Measurements from ENCODE around the gene TM2D3. TPM values are rescaled to one million over a fixed set of nuclear protein-coding genes. Genes with fewer than 3 reads are reported as not detected.
A peak's percentile ranks its signal among the peaks of the same experiment; 100 is the strongest.

The TM2D3 gene
- total and polyA plus RNA-seq, 10 of the 15 experiments (the other 5 are each of a cell fraction or from before 2014, with no cell fraction given), result 28.3 to 84.5 (median 45.0) TPM

GRCh38 chr15:101642361-101642760 lies 9.8 kb downstream of the TM2D3 start:
- H3K4me2 ChIP-seq (ENCODE audit: control insufficient read depth, insufficient read depth), result no peak overlapping the region
- in situ Hi-C loops (cut with MboI), result loop anchor here (5.0 kb wide), 1 partner anchor 350 kb away; no protein-coding TSS in a partner anchor
- no peaks in the 10 kb centered on the region for H3K27me3 ChIP-seq (replicated peaks in 1 of 2; ENCODE audit: control insufficient read depth in 2 of 2, insufficient read depth in 2 of 2, low read length in 1 of 2)
- DNase-seq (ENCODE audit: low read depth, low spot score) (no peak), FAIRE-seq (no peak), ATAC-seq (peak; percentile 32)
- no peaks in the 10 kb centered on the region for H4K20me1 ChIP-seq (ENCODE audit: control insufficient read depth, insufficient read depth)
- TF ChIP-seq IRF5 (IDR thresholded peaks at IDR 0.05; ENCODE audit: borderline replicate concordance) (no peak), POLR2AphosphoS5 (IDR thresholded peaks at IDR 0.05; ENCODE audit: low read length) (no peak), PBX3 (IDR thresholded peaks at IDR 0.05; ENCODE audit: insufficient replicate concordance, low read depth, low read length) (no peak), GATAD2B (conservative IDR thresholded peaks at IDR 0.05; ENCODE audit: low read depth) (no peak), E2F8 (IDR thresholded peaks at IDR 0.05; ENCODE audit: low read depth, partially characterized antibody) (no peak), ZBTB33 (IDR thresholded peaks at IDR 0.05) (no peak), ELK1 (IDR thresholded peaks at IDR 0.05; ENCODE audit: low read depth, low read length) (no peak)
- no peak overlapping the region for H2AFZ ChIP-seq (ENCODE audit: control insufficient read depth, low read depth, low read length)
- H3K4me1 ChIP-seq (ENCODE audit: control insufficient read depth, insufficient read depth, low read length), result peaks cover 5% of the 10 kb centered on the region; the same call in 1 of the 2 replicates
- intact Hi-C loops (cut with micrococcal nuclease; ENCODE audit: unreplicated experiment), result no loop called here
- no peaks in the 10 kb centered on the region for H3K9me3 ChIP-seq (replicated peaks; ENCODE audit: control insufficient read depth, insufficient read depth, low read length)
- 65% methylated on average over 11 of the region's 11 CpGs for WGBS (ENCODE audit: insufficient coverage, insufficient replicate concordance, low lambda C conversion rate, missing lambda C conversion rate)
- BruUV-seq (replicated peaks), result no TSS peak
- ChIA-PET POLR2A (interaction anchor here (0.6 to 1.1 kb wide), 2 partner anchors 11 to 250 kb away, joined by 3 to 4 read pairs; no protein-coding TSS in a partner anchor), SMC1A (ENCODE audit: uncharacterized antibody, unreplicated experiment) (interaction anchor here (1.3 to 4.9 kb wide), 9 partner anchors 11 to 384 kb away, joined by 3 to 30 read pairs (median 12); partner anchors contain the start of gene SNRPA1), CTCF (interaction anchor here (1.1 to 5.1 kb wide), 23 partner anchors 7 to 634 kb away, joined by 3 to 93 read pairs (median 5); partner anchors contain the start of genes SNRPA1 and TM2D3), RAD21 (ENCODE audit: unreplicated experiment) (interaction anchor here (0.7 to 2.4 kb wide), 9 partner anchors 8 to 384 kb away, joined by 3 to 23 read pairs (median 4); partner anchors contain the start of genes SNRPA1 and TM2D3)
- H3K36me3 ChIP-seq (ENCODE audit: control insufficient read depth in 2 of 2, insufficient read depth in 2 of 2, low read length in 1 of 2), result peaks cover 7 to 17% of the 10 kb centered on the region in 2 experiments; a peak in 3 of 4 replicates
- H3K27ac ChIP-seq (ENCODE audit: control insufficient read depth, insufficient read depth), result no peak overlapping the region
- H3K9ac ChIP-seq (ENCODE audit: control insufficient read depth, insufficient read depth, low read length), result no peak overlapping the region
- no peak overlapping the region for H3K4me3 ChIP-seq
- no peaks in the 10 kb centered on the region for H3K79me2 ChIP-seq (ENCODE audit: control insufficient read depth, insufficient read depth, low read length)
